Stimulated activated memory B cell treated with anti-CD40 and anti-IgM and Interleukin-4, amounts not matched to agents 10 μg/mL and 1 μg/mL and 100 μg/mL, for 72 hours (primary cell): Measurements from ENCODE around the gene NCK1.

Experiments used
- ATAC-seq: fragments of 150-1000 bp; cut with Tn5 transposase; 2 replicates; pipeline ENCODE4 v1.10.0; 2021
- H3K27ac Mint-ChIP-seq: one replicate; pipeline ENCODE4 v1.8.0; 2022; ENCODE audit warnings: mild to moderate bottlenecking, mixed read lengths
- H3K27me3 Mint-ChIP-seq: one replicate; pipeline ENCODE4 v1.8.0; 2022; ENCODE audit warnings: mixed read lengths
- H3K36me3 Mint-ChIP-seq: one replicate; pipeline ENCODE4 v1.8.0; 2022; ENCODE audit warnings: mixed read lengths
- H3K4me1 Mint-ChIP-seq: one replicate; pipeline ENCODE4 v1.8.0; 2022; ENCODE audit warnings: mixed read lengths
- H3K4me3 Mint-ChIP-seq: one replicate; pipeline ENCODE4 v1.8.0; 2022; ENCODE audit warnings: mild to moderate bottlenecking, moderate library complexity, mixed read lengths
- H3K9me3 Mint-ChIP-seq: one replicate; pipeline ENCODE4 v1.8.0; 2022; ENCODE audit warnings: mixed read lengths

Gene NCK1

DNA sequence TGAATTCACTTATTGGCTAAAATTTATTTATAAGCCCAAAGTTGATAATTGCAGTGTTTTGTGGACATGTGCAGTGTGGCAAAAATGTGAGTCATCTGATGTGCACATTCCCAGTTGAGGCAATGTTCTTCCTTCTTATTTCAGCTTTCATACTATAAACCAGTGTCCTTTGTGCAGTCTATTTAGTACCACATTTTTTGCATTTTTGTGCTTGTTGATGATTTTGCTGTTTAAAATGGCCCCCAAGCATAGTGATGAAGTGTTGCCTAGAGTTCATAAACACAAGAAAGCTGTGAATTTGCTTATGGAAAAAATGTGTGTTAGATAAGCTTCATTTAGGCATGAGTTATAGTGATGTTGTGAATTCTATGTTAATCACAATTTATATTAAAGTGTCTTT, 76.3 kb downstream of the NCK1 start:
- Mint-ChIP-seq H3K9me3 (peaks cover 3% of the 10 kb centered on the region), H3K4me3 (no peak overlapping the region), H3K27ac (no peak overlapping the region), H3K27me3 (no peaks in the 10 kb centered on the region), H3K4me1 (peaks cover 70% of the 10 kb centered on the region), H3K36me3 (peaks cover 44% of the 10 kb centered on the region)
- no peak for ATAC-seq

DNA sequence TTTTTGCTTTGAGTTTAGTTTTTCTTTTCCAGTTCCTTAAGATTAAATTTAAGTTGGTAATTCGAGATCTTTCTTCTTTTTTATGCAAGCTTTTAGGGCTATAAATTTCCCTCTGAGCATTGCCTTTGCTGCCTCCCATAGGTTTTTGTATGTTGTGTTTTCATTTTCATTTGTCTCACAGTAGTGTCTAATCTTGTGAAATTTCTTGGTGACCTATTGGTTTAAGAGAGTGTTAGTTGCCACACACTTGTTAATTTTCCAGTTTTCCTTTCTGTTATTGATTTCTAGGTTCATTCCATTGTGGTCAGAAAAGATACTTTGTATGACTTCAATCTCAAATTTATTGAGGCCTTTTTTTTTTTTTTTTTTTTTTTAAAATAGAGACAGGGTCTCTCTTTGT, 77.5 kb downstream of the NCK1 start:
- Mint-ChIP-seq H3K27me3 (no peaks in the 10 kb centered on the region), H3K4me3 (peak overlapping the region; percentile 30), H3K9me3 (peaks cover 3% of the 10 kb centered on the region), H3K4me1 (peaks cover 64% of the 10 kb centered on the region), H3K27ac (peak overlapping the region; percentile 57), H3K36me3 (peaks cover 42% of the 10 kb centered on the region)
- ATAC-seq = no peak

DNA sequence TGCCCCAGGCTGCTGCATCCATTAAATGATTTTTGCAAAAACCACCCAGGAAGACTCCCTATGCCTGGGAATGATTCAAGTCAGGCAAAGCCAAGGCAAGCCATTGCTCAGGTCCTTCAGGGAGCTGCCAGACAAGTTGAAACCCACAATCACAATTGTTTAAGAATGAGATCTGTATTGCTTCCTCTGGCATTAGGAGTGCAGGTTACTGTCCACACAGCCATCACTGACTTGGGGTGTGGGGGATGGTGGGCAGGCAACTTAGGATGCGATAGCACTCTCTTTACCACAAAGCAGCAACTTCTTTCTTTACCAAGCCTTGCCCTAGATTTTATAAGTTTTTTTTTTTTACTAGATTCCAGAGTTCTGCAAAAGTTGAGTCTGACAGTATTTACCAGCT, 80.8 kb downstream of the NCK1 start:
- no peaks in the 10 kb centered on the region for H3K9me3 Mint-ChIP-seq
- H3K27ac Mint-ChIP-seq = no peak overlapping the region
- H3K4me3 Mint-ChIP-seq = no peak overlapping the region
- ATAC-seq = no peak
- no peaks in the 10 kb centered on the region for H3K27me3 Mint-ChIP-seq
- peaks cover 35% of the 10 kb centered on the region for H3K36me3 Mint-ChIP-seq
- peaks cover 61% of the 10 kb centered on the region for H3K4me1 Mint-ChIP-seq

DNA sequence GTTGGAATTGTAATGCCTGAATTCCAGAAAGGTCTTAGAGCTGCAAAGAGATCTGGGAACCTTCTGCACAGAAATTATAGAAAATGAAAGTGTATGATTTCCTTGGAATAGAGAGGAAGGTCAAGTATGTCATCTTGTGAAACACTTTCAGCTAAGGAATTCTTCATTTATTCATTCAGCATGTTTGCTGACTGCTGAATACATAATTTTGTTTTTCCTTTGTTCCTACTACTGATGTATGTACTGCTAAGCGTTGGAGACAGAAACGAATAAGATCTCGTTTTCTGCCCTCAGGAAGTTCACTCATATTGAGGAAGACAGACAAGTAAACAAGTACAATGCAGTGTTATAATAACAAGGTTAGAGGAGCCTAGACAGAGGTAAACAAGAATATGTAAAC, 81.4 kb downstream of the NCK1 start:
- Mint-ChIP-seq H3K27ac (no peak overlapping the region), H3K9me3 (no peaks in the 10 kb centered on the region), H3K27me3 (no peaks in the 10 kb centered on the region), H3K36me3 (peaks cover 32% of the 10 kb centered on the region), H3K4me3 (no peak overlapping the region), H3K4me1 (peaks cover 59% of the 10 kb centered on the region)
- no peak for ATAC-seq

DNA sequence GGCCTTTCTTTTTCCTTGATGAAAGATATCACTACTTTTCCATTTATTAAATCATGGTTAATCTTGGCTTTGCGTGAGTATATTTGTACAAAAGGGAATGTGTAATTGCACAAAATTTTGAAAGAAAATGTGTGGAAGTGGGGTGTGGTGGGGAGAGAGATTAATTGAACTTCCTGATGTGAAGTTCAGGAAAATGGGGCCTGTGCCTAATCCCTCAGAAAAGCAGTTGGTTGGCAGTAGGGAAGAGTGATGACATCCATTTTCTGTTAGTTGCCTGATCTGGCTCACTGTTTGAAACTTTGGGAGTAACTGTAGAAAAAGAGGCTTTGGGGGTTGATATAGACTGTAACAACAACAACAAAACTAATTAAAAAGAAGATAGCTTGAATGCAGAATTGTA, 85.0 kb downstream of the NCK1 start:
- H3K36me3 Mint-ChIP-seq = peaks cover 32% of the 10 kb centered on the region
- H3K27ac Mint-ChIP-seq = peak overlapping the region; percentile 16
- no peaks in the 10 kb centered on the region for H3K27me3 Mint-ChIP-seq
- no peak overlapping the region for H3K4me3 Mint-ChIP-seq
- peaks cover 44% of the 10 kb centered on the region for H3K4me1 Mint-ChIP-seq
- no peak for ATAC-seq
- no peaks in the 10 kb centered on the region for H3K9me3 Mint-ChIP-seq

DNA sequence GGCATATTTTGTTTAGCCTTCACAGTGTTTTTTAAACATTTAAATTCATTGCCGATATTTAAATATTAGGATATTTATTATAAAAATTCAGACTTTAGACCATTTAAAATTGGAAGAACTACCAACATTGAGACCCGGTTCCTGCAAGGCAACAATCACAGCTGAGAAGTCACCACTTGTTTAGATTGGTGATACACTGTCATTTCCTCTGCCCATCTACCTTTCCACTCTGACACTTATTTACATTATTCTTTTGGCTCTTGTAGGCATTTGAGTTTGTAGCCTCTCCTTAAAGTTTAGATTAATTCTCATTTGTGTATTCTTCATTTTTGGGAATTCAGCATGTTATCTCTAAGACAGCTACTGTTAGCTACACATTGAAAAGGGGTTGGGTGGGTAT, 85.5 kb downstream of the NCK1 start:
- no peak overlapping the region for H3K4me3 Mint-ChIP-seq
- peaks cover 32% of the 10 kb centered on the region for H3K36me3 Mint-ChIP-seq
- H3K9me3 Mint-ChIP-seq = no peaks in the 10 kb centered on the region
- H3K4me1 Mint-ChIP-seq = peaks cover 46% of the 10 kb centered on the region
- no peak for ATAC-seq
- H3K27ac Mint-ChIP-seq = peak overlapping the region; percentile 16
- no peaks in the 10 kb centered on the region for H3K27me3 Mint-ChIP-seq

DNA sequence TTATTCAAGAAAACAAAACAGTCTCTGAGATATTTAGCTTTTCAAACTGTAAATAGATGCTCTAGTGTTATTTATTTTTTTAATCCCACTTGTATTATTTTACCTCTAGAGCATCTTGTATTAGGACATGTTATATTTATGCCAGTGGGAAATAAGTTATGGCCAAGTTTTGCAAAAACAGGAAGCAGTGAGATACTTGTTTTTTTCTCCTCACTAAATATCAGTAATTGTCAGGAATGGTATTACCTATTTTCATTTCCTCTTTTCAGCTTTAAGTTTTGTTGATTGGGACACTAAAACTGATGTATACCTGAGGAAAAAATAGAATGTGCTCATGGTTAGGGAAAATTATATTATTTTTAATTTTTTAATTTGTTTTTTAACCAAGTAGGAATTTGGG, 87.1 kb downstream of the NCK1 start:
- H3K4me3 Mint-ChIP-seq = no peak overlapping the region
- H3K36me3 Mint-ChIP-seq = peaks cover 25% of the 10 kb centered on the region
- peaks cover 34% of the 10 kb centered on the region for H3K4me1 Mint-ChIP-seq
- H3K27me3 Mint-ChIP-seq = no peaks in the 10 kb centered on the region
- no peaks in the 10 kb centered on the region for H3K9me3 Mint-ChIP-seq
- ATAC-seq = no peak
- H3K27ac Mint-ChIP-seq = no peak overlapping the region

DNA sequence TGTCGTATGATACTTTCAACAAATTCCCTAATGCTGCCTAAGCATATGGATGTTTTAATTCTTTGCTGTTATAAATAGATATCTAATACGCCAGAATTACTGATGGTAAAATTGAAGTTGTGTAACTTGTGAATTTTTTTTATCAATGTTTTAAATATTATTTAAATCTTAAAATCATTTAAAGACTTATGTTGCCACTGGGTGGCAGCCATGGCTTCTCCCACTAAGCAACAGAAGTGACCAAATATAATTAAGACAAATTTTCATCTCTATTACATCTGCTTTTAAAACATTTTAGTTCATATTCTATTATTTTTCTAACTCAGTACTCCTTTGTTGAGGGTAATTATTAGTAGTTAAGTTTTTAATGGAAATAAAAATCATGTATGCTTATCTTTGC, 87.7 kb downstream of the NCK1 start:
- Mint-ChIP-seq H3K4me1 (peaks cover 35% of the 10 kb centered on the region), H3K27me3 (no peaks in the 10 kb centered on the region), H3K36me3 (peaks cover 25% of the 10 kb centered on the region), H3K9me3 (no peaks in the 10 kb centered on the region), H3K4me3 (no peak overlapping the region), H3K27ac (no peak overlapping the region)
- no peak for ATAC-seq

DNA sequence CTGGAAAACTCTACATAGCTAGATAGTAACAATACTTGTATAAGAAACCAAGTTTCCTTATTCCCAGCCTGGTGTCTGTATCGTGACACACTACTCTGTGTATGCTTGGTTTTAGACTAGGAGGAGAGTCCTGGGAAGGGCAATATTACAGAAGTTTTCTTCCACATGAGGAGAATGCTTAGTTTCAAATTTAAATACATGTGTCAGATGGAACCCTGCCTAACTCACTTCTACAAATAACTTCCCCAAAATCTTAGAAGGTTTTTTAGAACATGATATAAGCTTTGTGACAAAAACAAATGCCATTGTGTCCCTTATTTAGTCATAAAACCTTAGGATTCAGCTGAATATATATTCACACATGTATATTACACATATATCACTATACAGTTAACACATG, 88.6 kb downstream of the NCK1 start:
- no peak for ATAC-seq
- Mint-ChIP-seq H3K27me3 (no peaks in the 10 kb centered on the region), H3K4me3 (no peak overlapping the region), H3K4me1 (peaks cover 44% of the 10 kb centered on the region), H3K36me3 (peaks cover 20% of the 10 kb centered on the region), H3K27ac (no peak overlapping the region), H3K9me3 (no peaks in the 10 kb centered on the region)

DNA sequence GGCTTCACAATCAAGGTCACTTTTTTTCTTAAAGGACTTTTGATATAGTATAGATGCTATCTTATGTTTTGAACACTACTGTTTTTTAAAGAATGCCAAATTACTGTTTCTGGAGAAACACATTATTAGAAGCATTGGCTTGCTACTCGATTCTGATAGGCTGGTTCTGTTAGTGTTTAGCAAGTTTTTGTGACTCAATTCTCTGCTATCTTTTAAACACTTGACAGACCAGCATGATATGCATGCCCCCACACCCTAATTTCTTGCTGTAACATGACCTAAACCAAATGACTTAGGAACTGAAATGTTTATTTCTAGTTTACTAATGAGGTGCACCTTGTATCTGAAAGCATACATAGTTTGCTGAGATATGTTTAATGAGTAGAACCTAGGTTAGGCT, 90.3 kb downstream of the NCK1 start:
- H3K27me3 Mint-ChIP-seq = no peaks in the 10 kb centered on the region
- no peak overlapping the region for H3K4me3 Mint-ChIP-seq
- no peak for ATAC-seq
- no peak overlapping the region for H3K27ac Mint-ChIP-seq
- peaks cover 7% of the 10 kb centered on the region for H3K36me3 Mint-ChIP-seq
- peaks cover 38% of the 10 kb centered on the region for H3K4me1 Mint-ChIP-seq
- no peaks in the 10 kb centered on the region for H3K9me3 Mint-ChIP-seq

DNA sequence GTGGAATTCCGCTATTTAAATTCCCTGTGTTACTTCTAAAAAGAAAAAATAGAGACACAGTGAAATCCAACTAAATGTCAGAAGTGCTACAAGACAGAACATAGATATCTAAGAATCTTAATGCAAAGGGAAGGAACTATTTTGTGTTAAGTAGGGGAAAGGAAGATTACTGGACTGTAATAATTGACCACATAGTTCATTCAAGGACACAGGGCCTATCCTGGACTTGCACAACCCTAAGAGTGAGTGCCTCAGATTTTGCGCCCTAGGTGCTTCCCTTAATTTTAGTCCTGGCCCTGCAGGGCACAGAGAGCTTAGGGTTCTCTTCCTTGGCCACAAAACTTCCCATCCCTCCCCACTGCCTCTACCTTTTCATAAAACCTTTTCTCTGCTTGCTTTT, 92.2 kb downstream of the NCK1 start:
- H3K4me3 Mint-ChIP-seq = no peak overlapping the region
- peaks cover 5% of the 10 kb centered on the region for H3K36me3 Mint-ChIP-seq
- no peaks in the 10 kb centered on the region for H3K27me3 Mint-ChIP-seq
- no peak for ATAC-seq
- H3K4me1 Mint-ChIP-seq = peaks cover 24% of the 10 kb centered on the region
- H3K9me3 Mint-ChIP-seq = no peaks in the 10 kb centered on the region
- H3K27ac Mint-ChIP-seq = no peak overlapping the region

DNA sequence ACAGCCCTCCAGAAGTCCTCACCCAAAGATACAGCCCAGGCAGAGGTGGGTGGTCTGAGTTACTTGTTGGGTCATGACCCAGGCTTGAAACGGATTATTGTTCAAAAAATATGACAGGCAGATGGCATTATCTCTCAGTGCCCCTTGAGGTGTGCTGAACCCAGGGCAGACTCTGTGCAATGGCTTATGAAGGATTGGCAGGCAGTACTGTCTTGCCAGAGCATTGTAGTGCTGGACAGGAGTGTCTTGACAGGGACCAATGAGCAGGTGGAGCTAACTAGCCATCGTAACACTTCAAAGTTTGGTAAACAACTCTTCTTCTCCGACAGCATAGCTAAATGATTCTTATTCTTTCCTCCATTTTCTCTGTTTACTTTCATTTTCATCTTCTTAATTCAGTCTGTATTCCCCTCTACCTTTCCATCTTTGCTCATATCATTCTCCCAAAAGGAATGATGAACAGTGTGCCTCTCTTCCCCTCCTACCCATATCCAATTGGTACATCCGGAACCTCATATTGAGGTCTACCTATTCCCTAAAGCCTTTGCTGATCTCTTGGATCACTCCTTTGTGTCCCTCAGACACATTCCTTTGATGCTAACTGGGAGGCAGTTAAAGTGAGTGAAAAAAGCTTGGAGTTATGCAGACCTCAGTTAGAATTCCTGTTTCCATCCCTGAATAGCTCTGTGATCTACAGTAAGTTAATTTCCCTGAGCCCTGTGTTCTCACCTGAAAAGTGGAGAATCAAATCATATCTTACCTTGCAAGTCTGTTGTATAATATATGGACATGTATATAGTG, 93.2 kb downstream of the NCK1 start:
- Mint-ChIP-seq H3K36me3 (peaks cover 8% of the 10 kb centered on the region), H3K4me3 (no peak overlapping the region), H3K4me1 (peaks cover 21% of the 10 kb centered on the region), H3K27me3 (no peaks in the 10 kb centered on the region), H3K27ac (peak overlapping the region; percentile 41), H3K9me3 (no peaks in the 10 kb centered on the region)
- ATAC-seq = no peak

DNA sequence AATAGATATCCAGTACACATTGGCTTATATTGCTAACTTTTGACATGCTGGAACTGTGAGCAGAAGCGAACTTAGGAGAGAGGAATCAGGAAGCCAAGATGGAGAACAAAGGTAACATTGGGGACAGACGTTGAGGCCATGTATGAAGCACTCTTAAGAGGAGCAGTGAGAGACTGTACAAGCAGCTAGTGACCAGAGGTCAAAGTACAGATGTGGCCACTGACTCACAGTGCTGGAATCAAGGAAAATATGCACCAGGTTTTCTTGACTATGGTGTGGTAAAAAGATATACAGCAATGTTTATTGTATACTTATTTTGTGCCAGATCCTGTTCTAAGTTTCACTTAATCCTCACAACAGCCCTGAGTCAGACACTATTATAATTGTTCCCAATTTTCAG, 93.8 kb downstream of the NCK1 start:
- Mint-ChIP-seq H3K36me3 (peaks cover 8% of the 10 kb centered on the region), H3K9me3 (no peaks in the 10 kb centered on the region), H3K4me3 (no peak overlapping the region), H3K27ac (peak overlapping the region; percentile 41), H3K27me3 (no peaks in the 10 kb centered on the region), H3K4me1 (peaks cover 16% of the 10 kb centered on the region)
- no peak for ATAC-seq

DNA sequence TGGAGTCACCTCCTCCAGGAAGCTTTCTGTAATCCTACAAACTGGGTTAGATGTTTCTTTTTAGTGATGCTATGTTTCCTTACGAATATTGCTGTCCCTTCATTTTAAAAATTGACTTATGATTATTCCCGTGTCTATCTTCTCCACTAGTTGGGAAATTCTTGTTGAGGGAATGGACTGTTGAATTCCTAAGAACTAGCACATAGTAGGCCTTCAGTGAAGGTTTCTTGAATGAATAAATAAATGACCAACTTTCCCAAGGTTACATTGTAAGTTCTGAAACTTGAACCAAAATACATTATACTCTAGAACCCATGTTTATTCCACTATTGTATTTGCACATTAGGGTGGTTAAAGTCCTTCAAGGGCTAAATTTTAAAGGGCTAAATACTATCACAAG, 95.0 kb downstream of the NCK1 start:
- H3K36me3 Mint-ChIP-seq = peaks cover 8% of the 10 kb centered on the region
- H3K4me3 Mint-ChIP-seq = no peak overlapping the region
- H3K4me1 Mint-ChIP-seq = peaks cover 16% of the 10 kb centered on the region
- no peaks in the 10 kb centered on the region for H3K27me3 Mint-ChIP-seq
- no peak overlapping the region for H3K27ac Mint-ChIP-seq
- ATAC-seq = no peak
- H3K9me3 Mint-ChIP-seq = no peaks in the 10 kb centered on the region

DNA sequence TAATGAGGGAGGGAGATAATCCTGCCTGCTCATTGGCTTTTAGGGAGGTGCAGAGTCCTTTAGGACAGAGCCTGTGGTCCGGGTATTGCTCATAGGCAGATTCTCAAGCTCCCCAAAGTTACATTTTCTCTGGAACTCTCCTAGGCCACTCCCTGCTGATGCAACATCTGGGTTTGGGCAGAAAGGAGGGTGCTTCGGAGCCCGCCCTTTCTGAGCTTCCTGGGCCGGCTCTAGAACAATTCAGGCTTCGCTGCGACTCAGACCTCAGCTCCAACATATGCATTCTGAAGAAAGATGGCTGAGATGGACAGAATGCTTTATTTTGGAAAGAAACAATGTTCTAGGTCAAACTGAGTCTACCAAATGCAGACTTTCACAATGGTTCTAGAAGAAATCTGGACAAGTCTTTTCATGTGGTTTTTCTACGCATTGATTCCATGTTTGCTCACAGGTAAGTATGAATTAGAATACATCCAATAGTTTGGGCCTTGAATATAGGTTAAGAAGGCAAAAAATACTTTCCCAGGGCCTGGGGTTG, 95.8 kb downstream of the NCK1 start, which contains the start of gene IL20RB:
IL20RB (plus strand) TSS at position 233 of the 538 bp plus-strand sequence; CDS start at position 364, 131 bp downstream.
- no peak for ATAC-seq
- H3K36me3 Mint-ChIP-seq = peaks cover 8% of the 10 kb centered on the region
- H3K27me3 Mint-ChIP-seq = no peaks in the 10 kb centered on the region
- H3K27ac Mint-ChIP-seq = no peak within 1 kb of the TSS
- H3K9me3 Mint-ChIP-seq = no peaks in the 10 kb centered on the region
- no peak within 1 kb of the TSS for H3K4me3 Mint-ChIP-seq
- H3K4me1 Mint-ChIP-seq = peaks cover 10% of the 10 kb centered on the region

DNA sequence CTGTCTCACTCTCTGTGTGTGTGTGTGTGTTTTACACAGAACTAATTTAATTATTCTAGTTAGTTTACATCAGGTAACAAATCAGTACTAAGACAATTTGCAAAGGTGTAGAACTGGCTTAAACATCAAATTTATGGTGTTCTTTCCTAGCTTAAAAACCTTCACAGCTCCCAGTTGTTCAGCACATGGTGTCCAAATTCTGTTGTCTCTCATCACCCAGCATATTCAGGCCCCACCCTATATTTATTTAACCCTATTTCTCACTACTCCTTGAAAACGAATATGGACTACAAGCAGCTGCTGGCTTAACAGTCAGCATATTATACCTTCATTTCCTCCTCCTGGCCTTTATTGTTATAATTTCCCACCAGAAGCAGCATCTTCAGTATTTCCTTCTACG, 96.9 kb downstream of the NCK1 start:
- Mint-ChIP-seq H3K9me3 (no peaks in the 10 kb centered on the region), H3K27ac (no peak overlapping the region), H3K36me3 (peaks cover 8% of the 10 kb centered on the region), H3K4me1 (peaks cover 10% of the 10 kb centered on the region), H3K4me3 (no peak overlapping the region), H3K27me3 (no peaks in the 10 kb centered on the region)
- no peak for ATAC-seq
